ENCODE measurements around the gene CDK11A.
A peak's percentile ranks its signal among the peaks of the same experiment; 100 is the strongest.
"Not testable (repeated sequence)": the region's sequence is repeated elsewhere in the genome, so short reads cannot be mapped to it uniquely, and the experiment has no call there.

Gene CDK11A

DNA sequence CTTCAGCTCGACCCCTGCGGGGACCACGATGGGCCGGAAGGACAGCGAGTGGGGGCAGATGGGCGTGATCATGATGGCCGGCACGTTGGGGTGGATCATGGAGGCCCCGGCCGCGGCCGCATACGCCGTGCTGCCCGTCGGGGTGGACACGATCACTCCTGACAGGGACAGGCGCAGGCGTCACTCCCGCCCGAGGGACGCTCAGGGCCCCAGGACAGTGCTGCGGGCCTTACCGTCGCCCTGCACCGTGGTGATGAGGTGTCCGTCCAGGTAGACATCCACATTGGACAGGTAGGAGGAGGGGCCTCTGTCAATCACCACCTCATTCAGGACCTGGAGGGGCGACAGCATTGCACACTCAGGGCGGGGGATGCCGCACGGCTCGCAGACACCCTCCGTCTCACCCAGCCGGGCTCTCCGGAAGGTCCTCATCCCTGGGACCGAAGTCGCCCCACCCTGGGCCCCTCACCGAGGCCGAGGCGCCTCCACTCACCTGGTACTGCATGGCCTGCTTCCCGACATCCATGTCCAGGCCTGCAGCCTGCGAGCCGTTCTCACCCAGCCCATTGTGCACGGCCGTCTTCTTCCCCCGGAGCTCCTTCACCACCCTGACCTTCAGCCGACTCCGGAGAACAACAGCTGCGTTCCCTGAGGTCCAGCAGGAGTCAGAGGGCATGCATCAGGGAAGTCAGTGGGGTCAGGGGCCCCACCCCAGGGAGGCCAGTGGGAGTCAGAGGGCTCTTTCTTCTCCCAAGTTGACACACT is 30.1 kb upstream of the CDK11A start:
- no peak for DNase-seq (ENCODE audit: low read depth in 2 of 3, low spot score in 1 of 3)

DNA sequence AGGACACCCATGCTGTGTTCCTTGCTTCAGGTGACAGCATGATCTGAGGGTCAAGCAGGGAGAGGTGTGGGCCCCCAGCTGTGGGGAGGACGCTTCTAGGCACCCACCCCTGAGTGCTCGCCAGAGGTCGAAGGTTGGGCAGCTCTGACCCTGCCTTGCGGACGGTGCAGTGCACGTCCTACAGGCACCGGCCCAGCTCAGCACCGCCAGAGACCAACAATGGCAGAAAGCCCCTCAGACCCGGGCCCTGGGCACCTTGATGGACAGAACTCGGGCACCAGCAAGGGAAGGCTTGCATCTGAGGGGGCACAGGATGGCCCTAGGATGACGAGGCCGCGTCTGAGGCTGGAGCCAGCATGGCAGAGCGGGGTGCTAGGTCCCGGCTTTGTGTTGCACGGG is 29.4 kb upstream of the CDK11A start:
- DNase-seq (ENCODE audit: low read depth in 2 of 3, low spot score in 1 of 3), result no peak

DNA sequence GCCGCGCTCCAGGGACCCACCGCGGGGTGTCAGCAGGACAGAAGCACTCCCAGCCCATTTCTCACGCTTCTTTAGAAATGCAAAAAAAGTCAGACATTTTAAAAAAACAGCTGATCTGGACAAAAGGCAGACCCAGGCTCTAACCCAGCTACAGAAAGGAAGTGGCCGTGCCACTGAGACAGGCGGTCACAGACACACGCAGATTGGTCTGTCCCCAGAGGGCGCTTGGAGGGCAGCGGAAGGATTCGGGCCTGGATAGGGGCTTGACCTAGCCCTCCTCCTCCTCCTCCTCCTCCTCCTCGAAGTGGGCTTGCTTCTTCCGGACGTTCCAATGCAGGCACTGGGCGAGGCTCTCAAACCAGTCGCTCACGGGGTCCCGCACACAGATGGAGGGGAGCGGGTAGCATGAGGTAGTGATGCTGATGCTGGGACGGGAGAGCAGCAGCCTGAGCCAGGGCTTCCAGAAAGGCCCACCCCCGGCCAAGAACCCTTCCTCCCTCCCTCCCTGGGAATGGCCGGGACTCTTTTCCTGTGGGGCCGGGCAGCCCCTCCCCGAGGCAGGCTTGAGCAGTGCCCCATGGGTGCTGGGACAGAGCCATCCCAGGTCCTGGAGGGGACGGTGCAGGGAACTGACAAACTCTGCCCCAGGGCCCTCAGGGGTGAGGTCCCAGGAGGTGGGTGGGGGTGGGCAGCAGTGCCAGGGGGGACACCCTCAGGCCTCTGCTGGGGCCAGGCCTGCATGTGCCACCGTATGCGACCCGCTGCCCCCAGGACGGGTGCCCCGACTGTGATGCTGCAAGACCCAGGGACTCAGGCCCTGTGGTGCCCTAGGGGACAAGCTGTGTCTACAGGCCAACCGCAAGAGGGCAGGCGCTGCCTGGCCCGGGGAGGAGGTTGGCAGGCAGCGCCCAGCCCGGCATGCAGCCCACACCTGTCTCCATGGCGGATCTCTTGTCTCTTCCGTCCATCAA is 28.8 kb upstream of the CDK11A start:
- no peak for DNase-seq (ENCODE audit: low read depth in 2 of 3, low spot score in 1 of 3)

DNA sequence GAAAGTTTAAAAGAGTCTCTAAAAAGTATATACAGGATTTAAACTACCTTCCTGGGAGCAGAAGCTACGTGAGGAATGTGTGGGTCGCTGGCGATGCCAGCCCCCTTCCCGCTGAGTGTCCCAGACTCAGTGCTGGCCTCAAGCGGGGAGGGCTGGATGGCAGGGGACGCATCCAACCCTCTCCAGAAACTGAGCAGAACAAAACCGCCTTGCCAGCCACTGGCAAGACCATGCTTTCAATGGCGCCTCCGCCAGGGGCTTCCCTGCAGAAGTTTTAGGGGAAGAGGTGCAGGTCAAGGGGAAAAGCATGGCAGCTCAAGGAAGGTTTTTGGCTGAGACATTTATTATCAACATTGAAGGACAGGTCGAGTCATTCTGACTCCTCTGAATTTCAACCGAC is 28.0 kb upstream of the CDK11A start:
- no peak for DNase-seq (ENCODE audit: low read depth in 2 of 3, low spot score in 1 of 3)

DNA sequence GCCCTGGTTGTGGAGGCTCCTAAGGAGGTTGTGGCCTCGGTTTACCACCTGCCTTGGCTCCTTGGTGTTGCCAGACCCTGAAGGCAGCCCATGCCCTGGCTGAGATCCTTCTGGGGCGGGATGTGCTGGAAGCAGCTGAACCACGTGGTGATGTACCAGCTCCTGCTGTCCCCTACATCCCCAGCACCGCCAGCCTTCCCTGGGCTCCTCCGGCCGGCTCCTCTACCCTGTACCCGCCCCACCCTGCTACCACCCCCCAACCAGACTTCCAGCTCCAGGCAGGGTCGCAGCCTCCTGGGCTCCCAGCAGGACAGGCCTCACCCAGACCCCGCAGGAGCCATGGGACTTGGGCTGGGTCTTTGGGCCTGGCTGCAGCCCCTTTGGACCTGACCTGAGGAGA is 25.8 kb upstream of the CDK11A start:
- DNase-seq (ENCODE audit: low read depth in 2 of 3, low spot score in 1 of 3), result not testable (repeated sequence)

DNA sequence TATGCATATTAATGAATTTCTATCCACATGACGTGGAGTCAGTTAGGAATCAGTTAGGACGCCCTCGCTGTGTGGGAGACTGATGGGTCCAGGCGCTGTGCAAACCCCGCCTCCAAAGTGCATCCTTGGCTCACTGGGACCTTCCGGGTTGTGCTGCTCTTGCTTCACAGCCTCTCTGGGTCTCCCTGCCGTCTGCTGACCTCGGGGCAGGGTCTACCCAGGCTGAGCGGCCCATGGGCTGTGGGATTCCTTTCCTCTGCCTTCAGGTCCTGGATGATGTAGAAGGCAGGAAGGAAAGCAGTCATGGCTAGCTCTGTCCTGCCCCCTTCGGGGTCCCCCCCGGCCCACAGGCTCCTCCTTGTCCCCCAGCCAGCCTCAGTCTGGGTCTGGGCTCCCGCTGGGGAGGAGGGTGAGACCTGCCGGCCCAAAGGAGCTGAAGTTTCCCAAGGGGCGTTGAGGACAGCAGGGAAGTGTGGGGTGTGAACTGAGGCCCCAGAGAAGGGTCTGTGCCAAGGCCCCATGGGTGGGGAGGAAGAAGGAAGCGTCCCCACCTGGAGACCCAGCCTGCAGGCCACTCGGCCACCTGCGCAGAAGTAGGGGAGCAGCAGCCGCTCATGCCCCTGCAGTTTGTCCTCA is 24.6 kb upstream of the CDK11A start:
- DNase-seq (ENCODE audit: low read depth in 2 of 3, low spot score in 1 of 3), result no peak

DNA sequence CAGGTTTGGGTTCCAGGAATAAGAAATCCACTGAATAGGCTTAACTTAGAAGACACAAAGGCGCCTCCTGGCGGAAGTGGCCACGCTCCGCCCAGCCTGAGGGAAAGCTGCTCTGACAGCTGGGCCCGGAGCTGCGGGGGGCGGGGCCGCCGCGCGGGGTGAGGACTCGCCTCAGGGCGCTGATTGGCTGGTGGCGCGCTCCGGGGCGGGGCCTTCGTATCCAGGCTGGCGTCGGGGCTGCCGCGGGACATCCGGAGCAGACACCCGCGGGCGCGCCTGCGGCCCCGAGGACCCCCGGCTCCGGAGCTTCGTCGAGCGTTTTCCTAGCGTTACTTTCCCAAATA is 22.4 kb upstream of the CDK11A start:
- not testable (repeated sequence) for DNase-seq (ENCODE audit: low read depth in 2 of 3, low spot score in 1 of 3)

DNA sequence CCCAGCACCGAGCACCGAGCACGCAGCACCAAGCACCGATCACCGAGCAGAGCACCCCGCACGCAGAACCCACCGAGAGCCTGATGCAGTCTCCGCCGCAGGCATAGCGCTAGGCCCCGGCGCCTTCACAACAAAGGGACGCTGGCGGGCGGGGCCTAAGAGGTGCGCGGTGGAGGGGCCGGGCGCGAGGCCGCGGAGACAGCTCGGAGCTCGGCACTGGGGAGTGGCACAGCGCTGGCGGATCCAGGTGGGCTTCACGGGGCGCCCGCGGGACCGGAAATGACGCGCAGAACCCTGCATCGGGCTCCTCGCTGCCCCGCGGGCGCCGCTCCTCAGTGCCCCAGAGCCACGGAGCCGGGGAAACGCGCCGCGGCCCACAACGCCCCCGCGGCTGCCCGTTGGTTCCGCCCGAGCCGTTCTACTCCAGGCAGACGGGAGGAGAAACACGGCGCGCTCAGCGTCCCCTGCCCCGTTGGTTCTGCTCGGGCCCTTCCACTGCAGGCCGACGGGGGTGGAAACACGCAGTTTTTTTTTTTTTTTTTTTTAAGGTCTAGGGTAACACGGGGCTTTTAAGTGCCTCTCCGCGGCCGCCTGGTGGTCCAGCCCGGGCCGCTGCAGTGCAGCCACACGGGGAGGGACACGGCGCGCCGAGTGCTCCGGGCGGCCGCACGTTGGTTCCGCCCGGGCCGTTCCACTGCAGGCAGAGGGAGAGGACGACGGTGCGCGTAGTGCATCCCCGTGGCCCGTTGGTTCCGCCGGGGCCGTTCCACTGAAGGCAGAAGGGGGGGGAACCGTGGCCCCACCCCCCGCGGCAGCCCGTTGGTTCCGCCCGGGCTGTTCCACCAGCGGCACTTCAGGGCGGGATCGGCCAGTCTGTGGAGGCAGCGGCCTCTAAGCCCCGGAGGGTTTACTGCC is 21.8 kb upstream of the CDK11A start:
- peak; percentile 56 to 92 (median 88) for DNase-seq (ENCODE audit: low read depth in 2 of 3, low spot score in 1 of 3)

DNA sequence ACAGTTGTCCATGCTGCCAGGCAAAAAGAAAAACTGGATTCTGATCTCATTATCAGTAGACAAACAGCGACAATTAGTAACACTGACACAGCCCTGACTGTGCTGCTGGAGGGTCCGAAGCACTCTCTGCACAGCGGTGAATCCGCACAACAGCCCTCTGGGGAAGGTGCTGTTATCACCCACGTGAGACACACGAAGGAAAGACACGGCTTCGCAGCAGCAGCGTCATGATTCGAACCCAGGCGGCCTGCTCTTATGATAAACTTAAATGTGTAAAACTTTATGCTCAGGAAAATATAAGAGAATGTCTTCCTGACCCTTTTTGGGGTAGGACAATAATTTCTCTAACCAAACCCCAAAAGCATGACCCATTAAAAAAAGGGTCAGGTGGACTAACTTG is 18.4 kb upstream of the CDK11A start:
- DNase-seq (ENCODE audit: low read depth in 2 of 3, low spot score in 1 of 3), result not testable (repeated sequence)

DNA sequence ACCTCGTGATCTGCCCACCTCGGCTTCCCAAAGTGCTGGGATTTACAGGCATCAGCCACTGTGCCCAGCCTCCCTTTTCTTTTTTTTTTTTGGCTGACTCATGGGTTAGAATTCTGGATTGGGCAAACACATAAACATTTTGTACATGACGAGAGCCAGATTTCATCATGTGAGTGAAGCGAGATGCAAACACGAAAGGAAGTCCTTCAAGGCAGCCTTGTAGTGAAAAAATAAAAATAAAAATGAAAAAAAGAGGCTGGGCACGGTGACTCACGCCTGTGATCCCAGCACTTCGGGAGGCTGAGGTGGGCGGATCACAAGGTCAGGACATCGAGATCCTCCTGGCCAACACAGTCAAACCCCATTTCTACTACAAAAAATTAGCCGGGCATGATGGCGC is 16.9 kb upstream of the CDK11A start:
- not testable (repeated sequence) for DNase-seq (ENCODE audit: low read depth in 2 of 3, low spot score in 1 of 3)

DNA sequence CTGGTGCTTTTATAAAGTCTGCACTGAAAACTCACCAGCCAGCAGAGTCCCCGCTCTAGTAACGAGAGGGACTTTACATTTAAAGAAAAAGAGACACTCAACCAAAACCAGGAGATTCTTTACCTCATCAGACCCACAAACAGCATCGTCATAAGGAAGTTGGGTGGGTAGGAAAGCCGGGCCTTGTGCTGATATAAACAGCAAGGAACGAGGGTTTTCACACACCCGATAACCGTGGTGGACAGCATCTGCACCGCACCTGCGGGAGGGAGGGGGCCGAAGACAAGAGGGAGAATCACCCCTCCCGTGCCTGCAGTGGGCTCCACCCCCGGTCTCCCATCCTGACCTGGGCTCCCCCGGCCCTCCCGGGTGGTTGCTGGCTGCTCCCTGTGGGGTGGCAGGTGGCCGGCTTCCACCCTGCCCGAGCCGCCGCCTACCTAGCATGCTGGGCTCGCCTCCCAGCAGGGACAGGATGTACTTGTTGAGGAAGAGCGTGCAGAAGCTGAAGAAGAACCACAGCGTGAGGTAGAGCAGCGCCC is 14.7 kb upstream of the CDK11A start:
- not testable (repeated sequence) for DNase-seq (ENCODE audit: low read depth in 2 of 3, low spot score in 1 of 3)

DNA sequence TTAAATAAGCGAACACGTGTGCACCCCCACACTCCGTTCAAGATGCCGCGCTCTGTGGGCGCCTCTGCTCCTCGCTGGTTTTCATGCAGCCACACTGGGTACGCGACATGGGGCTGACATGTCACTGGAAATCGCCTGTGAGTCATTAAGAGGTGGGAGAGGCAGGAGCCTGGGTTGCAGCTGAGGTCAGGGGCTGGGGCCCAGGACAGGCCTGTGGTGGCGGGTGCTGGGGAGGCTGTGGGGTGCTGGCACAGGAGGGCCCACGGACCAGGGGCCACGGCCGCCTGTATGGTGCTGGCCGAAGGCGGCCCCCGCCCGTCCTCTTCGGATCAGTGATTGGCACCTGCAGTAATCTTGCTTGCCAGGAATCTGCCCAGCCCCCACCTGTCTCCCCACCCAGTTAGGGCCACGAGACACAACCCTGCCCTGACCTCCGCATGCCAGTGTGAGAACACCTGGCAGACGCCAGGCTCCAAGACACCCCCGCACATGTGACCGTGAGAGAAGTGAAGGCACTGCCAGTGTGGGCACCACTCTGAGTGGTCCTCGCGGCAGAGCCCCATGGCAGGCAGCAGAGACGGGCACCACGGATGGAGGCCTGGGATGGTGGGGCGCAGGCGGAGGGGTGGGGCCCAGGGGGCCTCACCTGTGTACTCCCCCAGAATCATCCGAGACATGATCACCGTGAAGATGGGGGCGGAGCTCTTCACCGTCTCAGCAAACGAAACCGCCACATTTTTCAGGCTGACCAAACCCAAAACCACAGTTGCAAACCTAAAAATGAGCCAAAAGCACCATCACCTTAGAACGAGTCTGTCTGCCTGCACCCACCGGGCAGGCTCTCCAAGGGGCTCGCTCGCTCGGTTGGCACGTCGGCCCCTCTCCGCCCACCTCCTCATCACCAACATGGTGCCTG is 13.8 kb upstream of the CDK11A start:
- not testable (repeated sequence) for DNase-seq (ENCODE audit: low read depth in 2 of 3, low spot score in 1 of 3)

DNA sequence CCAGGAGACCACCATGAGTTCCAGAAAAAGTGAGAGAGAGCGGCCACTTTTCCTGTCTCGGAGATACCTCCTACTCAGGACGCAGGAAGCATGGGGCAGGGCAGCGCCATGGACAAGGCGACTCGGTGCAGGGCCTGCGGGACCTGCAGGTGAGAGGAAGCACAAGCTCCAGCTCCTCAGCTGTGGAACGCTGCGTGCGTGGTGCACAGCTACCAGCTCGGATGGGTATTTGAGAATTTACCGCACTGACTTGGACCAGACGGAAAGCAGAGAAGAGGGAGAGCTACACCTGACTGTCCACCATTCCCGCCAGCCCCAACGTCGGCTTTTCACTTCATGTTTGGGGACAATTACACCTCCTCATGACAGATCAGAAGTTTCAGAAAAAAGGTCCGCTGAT is 8.2 kb upstream of the CDK11A start:
- DNase-seq (ENCODE audit: low read depth in 2 of 3, low spot score in 1 of 3), result no peak

DNA sequence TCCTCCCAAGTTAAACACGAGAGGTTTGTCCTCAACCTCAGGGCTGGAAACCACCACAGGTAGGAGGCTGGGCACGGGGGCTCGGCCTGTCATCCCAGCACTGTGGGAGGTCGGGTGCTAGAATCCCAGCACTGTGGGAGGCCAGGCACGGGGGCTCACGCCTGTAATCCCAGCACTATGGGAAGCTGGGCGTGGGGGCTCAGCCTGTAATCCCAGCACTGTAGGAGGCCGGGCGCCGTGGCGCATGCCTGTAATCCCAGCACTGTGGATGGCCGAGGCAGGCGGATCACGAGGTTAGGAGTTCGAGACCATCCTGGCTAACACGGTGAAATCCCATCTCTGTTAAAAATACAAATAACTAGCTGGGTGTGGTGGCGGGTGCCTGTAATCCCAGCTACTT is 6.7 kb upstream of the CDK11A start:
- no peak for DNase-seq (ENCODE audit: low read depth in 2 of 3, low spot score in 1 of 3)

DNA sequence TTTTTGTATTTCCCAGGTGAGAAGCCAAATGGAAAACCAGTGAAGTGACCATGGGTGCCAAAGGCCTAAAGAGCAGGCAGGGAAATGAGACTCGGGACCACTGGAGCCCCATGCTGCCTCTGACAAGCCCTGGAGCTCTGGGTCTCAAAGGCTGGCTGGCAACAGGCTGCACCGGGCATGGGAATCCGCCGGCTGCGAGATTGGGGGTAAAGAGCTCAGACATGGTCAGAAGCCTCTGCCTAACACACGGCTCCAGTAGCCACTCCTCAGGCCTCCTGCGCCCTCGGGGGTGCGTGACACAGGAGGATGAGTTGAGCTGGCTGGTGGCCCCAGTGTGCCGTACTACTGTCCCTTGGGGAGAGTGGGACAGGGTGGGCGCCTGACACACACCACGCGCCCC is 6.1 kb upstream of the CDK11A start:
- not testable (repeated sequence) for DNase-seq (ENCODE audit: low read depth in 2 of 3, low spot score in 1 of 3)

DNA sequence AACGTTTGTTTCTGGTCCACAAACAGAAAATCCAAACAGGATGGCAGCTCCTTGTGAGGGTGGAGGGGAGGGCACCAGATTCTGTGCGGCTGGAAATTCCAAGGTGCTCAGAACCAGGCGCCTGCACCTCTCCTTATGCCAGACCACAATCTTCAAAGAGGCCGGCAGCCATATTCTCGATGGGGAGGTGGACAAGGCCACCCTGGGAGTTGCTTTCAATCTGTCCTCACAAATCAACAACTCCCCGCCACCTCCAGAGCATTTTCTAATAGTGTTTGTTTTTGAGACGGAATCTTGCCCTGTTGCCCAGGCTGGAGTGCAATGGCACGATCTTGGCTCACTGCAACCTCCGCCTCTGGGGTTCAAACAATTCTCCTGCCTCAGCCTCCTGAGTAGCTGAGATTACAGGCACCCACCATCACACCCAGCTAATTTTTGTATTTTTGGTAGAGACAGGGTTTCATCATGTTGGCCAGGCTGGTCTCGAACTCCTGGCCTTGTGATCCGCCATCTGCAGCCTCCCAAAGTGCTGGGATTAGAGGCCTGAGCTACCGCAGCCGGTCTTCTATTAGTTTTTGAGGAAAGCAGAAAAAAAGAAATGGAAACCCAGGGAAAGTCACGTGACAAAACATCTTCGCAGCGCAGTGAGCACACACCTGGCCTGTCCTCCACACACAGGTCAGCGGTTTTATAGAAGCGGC is 5.1 kb upstream of the CDK11A start:
- not testable (repeated sequence) for DNase-seq (ENCODE audit: low read depth in 2 of 3, low spot score in 1 of 3)

DNA sequence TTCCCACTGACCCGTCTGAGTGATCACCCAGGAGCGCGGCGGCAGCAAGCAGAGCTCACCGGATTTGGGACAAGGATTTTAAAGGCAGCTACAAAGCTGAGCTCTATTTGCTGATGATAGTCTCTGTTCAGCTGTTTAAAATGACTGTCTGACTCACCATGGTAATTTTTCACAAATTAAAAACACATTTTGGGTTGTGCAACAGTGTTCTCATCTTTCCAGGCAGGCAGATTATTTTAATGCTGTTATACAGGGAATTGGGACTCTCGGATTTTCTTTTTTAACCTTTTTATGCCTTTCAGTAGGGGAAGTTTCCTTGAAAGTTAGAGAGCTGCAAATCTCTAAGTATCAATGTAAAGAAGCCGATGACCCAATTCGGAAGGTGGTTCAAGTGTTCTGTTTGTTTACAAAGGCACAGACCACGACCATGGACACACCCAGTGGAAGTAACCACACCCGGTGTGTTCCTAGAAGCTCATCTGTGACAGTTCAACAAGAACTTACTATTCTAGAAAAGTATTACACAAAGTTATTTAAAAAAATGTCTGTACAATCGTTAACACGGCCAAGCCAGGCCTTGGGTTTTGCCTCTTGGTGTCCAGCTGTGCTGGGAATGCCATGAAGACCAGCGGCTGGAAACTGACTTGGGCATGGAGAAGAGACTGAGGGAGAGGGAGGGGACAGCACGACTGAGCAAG is 4.3 kb upstream of the CDK11A start:
- not testable (repeated sequence) for DNase-seq (ENCODE audit: low read depth in 2 of 3, low spot score in 1 of 3)

DNA sequence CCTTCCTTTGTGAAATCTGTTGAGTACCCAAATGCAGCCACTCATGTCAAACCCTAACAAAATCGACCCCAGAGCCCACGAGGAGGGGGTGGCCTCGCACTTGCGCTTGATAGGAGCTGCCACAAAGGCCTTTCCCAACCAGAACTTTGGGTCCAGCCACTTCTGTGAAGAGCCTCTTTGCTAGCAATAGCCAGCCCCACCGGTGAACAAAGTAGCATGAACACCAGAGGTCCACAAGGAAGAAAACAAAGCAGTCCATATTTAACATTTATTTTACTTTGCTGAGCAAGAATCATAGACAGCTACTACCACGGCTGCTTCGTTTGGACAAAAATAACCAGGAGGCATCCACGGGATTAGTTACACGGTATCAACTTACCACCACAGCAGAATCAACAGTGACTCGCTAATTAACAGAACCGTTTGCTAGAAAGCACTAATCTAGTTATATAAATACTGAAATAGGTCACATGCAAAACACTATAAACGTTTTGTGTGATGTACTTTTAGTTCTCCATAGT is 3.0 kb upstream of the CDK11A start:
- DNase-seq (ENCODE audit: low read depth in 2 of 3, low spot score in 1 of 3), result not testable (repeated sequence)
